Measurements from ENCODE around the gene FUT2.

FUT2 gene

GRCh38 chr19:48749571-48750198 is 53.9 kb downstream of the FUT2 start:
- DNase-seq (ENCODE audit: low read depth in 1 of 2, low spot score in 1 of 2), result no peak

- DNase-seq (ENCODE audit: low read depth in 1 of 2, low spot score in 1 of 2), result no peak
These were observed 54.6 kb downstream of the FUT2 start for GRCh38 chr19:48750351-48750750.

GRCh38 chr19:48750771-48751504 is 55.2 kb downstream of the FUT2 start:
- DNase-seq (ENCODE audit: low read depth in 1 of 2, low spot score in 1 of 2), result no peak

- no peak for DNase-seq (ENCODE audit: low read depth in 1 of 2, low spot score in 1 of 2)
These were observed 56.2 kb downstream of the FUT2 start for GRCh38 chr19:48751845-48752495.

GRCh38 chr19:48752496-48753365 is 57.0 kb downstream of the FUT2 start, which contains the start of gene FUT1:
FUT1 (minus strand) TSS chr19:48752641; CDS start chr19:48751281, 1,360 bp downstream.
- DNase-seq (ENCODE audit: low read depth in 1 of 2, low spot score in 1 of 2), result no peak

GRCh38 chr19:48755084-48755641 is 59.4 kb downstream of the FUT2 start, which contains the start of gene FGF21:
FGF21 (plus strand) TSS chr19:48755524; CDS start chr19:48756237, 713 bp downstream.
- DNase-seq (ENCODE audit: low read depth in 1 of 2, low spot score in 1 of 2), result no peak
